IMR-90 (cell line): ENCODE data around the gene LAGE3. TPM values are rescaled to one million over a fixed set of nuclear protein-coding genes. Genes with fewer than 3 reads are reported as not detected.
A peak's percentile ranks its signal among the peaks of the same experiment; 100 is the strongest.

Source experiments
- ATAC-seq: fragments of 200-7000 bp; cut with Tn5 transposase; 2 replicates; pipeline ENCODE4 v1.9.1; 2020; ENCODE audit warnings: low read depth, mild to moderate bottlenecking, moderate library complexity
- BruUV-seq: library from RNA; stranded (reverse); fragments of 400-500 nt; replicated peaks from 2 replicates; lab custom pipeline; 2021; lab: Mats Ljungman, UMichigan
- CTCF ChIA-PET: fragments of 300-600 bp; formaldehyde crosslinking; extraction: SDS; loops from one replicate; lab custom pipeline; 2021; ENCODE audit warnings: antibody characterized with exemption; lab: Yijun Ruan, JAX
- POLR2A ChIA-PET: fragments of 300-600 bp; sonication (Branson Sonifier 250); formaldehyde crosslinking; loops from one replicate; lab custom pipeline; 2022; ENCODE audit warnings: antibody characterized with exemption; ENCODE audit not compliant: unreplicated experiment; lab: Charles Lee
- DNase-seq: peaks from one replicate; pipeline ENCODE4 v3.0.0; 2013
- H2AFZ ChIP-seq: replicated peaks from 2 replicates; pipeline ENCODE3; 2013; ENCODE audit warnings: low read length, mild to moderate bottlenecking; ENCODE audit not compliant: poor library complexity
- H2AK5ac ChIP-seq: 2 replicates; pipeline ENCODE4 v1.6.1; 2013; ENCODE audit warnings: low read depth, low read length, inconsistent platforms
- H2AK9ac ChIP-seq: replicated peaks from 2 replicates; pipeline ENCODE3; 2013; ENCODE audit warnings: mild to moderate bottlenecking, low read depth, low read length, moderate library complexity; ENCODE audit not compliant: poor library complexity
- H2BK120ac ChIP-seq: 2 replicates; pipeline ENCODE4 v1.6.1; 2013; ENCODE audit warnings: low read depth, low read length, inconsistent platforms
- H2BK15ac ChIP-seq: 3 replicates; pipeline ENCODE4 v1.6.1; 2013; ENCODE audit warnings: low read depth, low read length, inconsistent platforms
- H2BK20ac ChIP-seq: 2 replicates; pipeline ENCODE4 v1.6.1; 2013; ENCODE audit warnings: low read depth, mild to moderate bottlenecking, inconsistent platforms, low read length, moderate library complexity
- H2BK5ac ChIP-seq: 2 replicates; pipeline ENCODE4 v1.6.1; 2013; ENCODE audit warnings: mild to moderate bottlenecking, low read depth, low read length, inconsistent platforms; ENCODE audit not compliant: poor library complexity, severe bottlenecking
- H3K14ac ChIP-seq: replicated peaks from 2 replicates; pipeline ENCODE4 v1.6.1; 2013; ENCODE audit warnings: low read depth, low read length, inconsistent platforms
- H3K18ac ChIP-seq: 2 replicates; pipeline ENCODE4 v1.6.1; 2013; ENCODE audit warnings: low read depth, low read length, control low read depth
- H3K23ac ChIP-seq: 2 replicates; pipeline ENCODE4 v1.6.1; 2013; ENCODE audit warnings: low read depth, low read length, inconsistent platforms
- H3K27ac ChIP-seq: 2 replicates; pipeline ENCODE4 v1.5.1; 2013; ENCODE audit warnings: mild to moderate bottlenecking, control low read depth, low read length; ENCODE audit not compliant: insufficient read depth
- H3K27me3 ChIP-seq: 2 replicates; pipeline ENCODE4 v1.6.1; 2013; ENCODE audit warnings: low read length; ENCODE audit not compliant: control insufficient read depth, insufficient read depth
- H3K36me3 ChIP-seq: 2 replicates; pipeline ENCODE4 v1.6.1; 2013; ENCODE audit warnings: low read length, mixed read lengths; ENCODE audit not compliant: control insufficient read depth, insufficient read depth
- H3K4ac ChIP-seq: 2 replicates; pipeline ENCODE4 v1.6.1; 2013; ENCODE audit warnings: low read depth, low read length, inconsistent platforms
- H3K4me1 ChIP-seq: 2 replicates; pipeline ENCODE4 v1.6.1; 2013; ENCODE audit warnings: low read length, mixed read lengths; ENCODE audit not compliant: control insufficient read depth, insufficient read depth
- H3K4me2 ChIP-seq: 2 replicates; pipeline ENCODE4 v1.6.1; 2013; ENCODE audit warnings: low read depth, mild to moderate bottlenecking, control low read depth, low read length, moderate library complexity
- H3K4me3 ChIP-seq: 2 replicates; pipeline ENCODE4 v1.5.1; 2013; ENCODE audit warnings: low read depth, mild to moderate bottlenecking, control low read depth, low read length, moderate library complexity; ENCODE audit not compliant: insufficient read depth
- H3K56ac ChIP-seq: 2 replicates; pipeline ENCODE4 v1.6.1; 2013; ENCODE audit warnings: low read length, inconsistent platforms; ENCODE audit not compliant: insufficient read depth; ENCODE audit errors: extremely low read depth
- H3K79me1 ChIP-seq, 2 experiments: 2 replicates each; pipeline ENCODE4 v1.6.1; 2013; ENCODE audit warnings: low read length in 2 of 2, inconsistent platforms in 1 of 2, low read depth in 1 of 2
- H3K9ac ChIP-seq: 2 replicates; pipeline ENCODE4 v1.6.1; 2013; ENCODE audit warnings: low read depth, low read length, control low read depth
- H3K9me1 ChIP-seq: 2 replicates; pipeline ENCODE4 v1.6.1; 2013; ENCODE audit warnings: low read length, inconsistent platforms; ENCODE audit not compliant: insufficient read depth
- H3K9me3 ChIP-seq: 2 replicates; pipeline ENCODE4 v1.6.1; 2013; ENCODE audit warnings: low read length; ENCODE audit not compliant: control insufficient read depth, insufficient read depth
- H4K20me1 ChIP-seq: 2 replicates; pipeline ENCODE4 v1.6.1; 2013; ENCODE audit warnings: low read length, inconsistent platforms; ENCODE audit not compliant: insufficient read depth
- H4K5ac ChIP-seq: 2 replicates; pipeline ENCODE4 v1.6.1; 2013; ENCODE audit warnings: mild to moderate bottlenecking, low read depth, low read length, control low read depth
- H4K8ac ChIP-seq, 2 experiments: 2 replicates each; pipeline ENCODE4 v1.6.1; 2013; ENCODE audit warnings: low read depth in 2 of 2, low read length in 2 of 2, control low read depth in 1 of 2, inconsistent platforms in 1 of 2
- H4K91ac ChIP-seq: 2 replicates; pipeline ENCODE4 v1.6.1; 2013; ENCODE audit warnings: low read depth, low read length, inconsistent platforms; ENCODE audit not compliant: insufficient read depth
- BHLHE40 ChIP-seq: fragments of 150-350 bp; IDR thresholded peaks from 2 replicates; pipeline ENCODE4 v1.6.1; 2016; ENCODE audit warnings: mild to moderate bottlenecking, low read depth, low read length
- CEBPB ChIP-seq: IDR thresholded peaks from 2 replicates; pipeline ENCODE4 v1.6.1; 2012; ENCODE audit warnings: low read depth, low read length, improper control_type of control experiment
- CHD1 ChIP-seq: IDR thresholded peaks from 2 replicates; pipeline ENCODE4 v1.6.1; 2012; ENCODE audit warnings: low read depth, low read length, improper control_type of control experiment
- CTCF ChIP-seq: conservative IDR thresholded peaks from 2 replicates; pipeline ENCODE4 v1.5.1; 2012; ENCODE audit warnings: mild to moderate bottlenecking, low read depth, low read length, improper control_type of control experiment
- ELK1 ChIP-seq: fragments of 150-350 bp; IDR thresholded peaks from 2 replicates; pipeline ENCODE4 v1.6.1; 2016; ENCODE audit warnings: low read depth, mild to moderate bottlenecking, low read length, moderate library complexity, borderline replicate concordance
- FOS ChIP-seq: fragments of 150-350 bp; IDR thresholded peaks from 2 replicates; pipeline ENCODE4 v1.6.1; 2016; ENCODE audit warnings: low read depth, low read length
- MAFK ChIP-seq: IDR thresholded peaks from 2 replicates; pipeline ENCODE4 v1.6.1; 2012; ENCODE audit warnings: low read depth, low read length, improper control_type of control experiment
- MAZ ChIP-seq: IDR thresholded peaks from 2 replicates; pipeline ENCODE4 v1.6.1; 2012; ENCODE audit warnings: low read depth, mild to moderate bottlenecking, low read length, improper control_type of control experiment, moderate library complexity, borderline replicate concordance
- MXI1 ChIP-seq: IDR thresholded peaks from 2 replicates; pipeline ENCODE4 v1.6.1; 2012; ENCODE audit warnings: low read depth, mild to moderate bottlenecking, low read length, moderate library complexity, borderline replicate concordance
- NFE2L2 ChIP-seq: fragments of 150-350 bp; IDR thresholded peaks from 2 replicates; pipeline ENCODE4 v1.6.1; 2016; ENCODE audit warnings: low read depth, mild to moderate bottlenecking, low read length
- POLR2A ChIP-seq: IDR thresholded peaks from 2 replicates; pipeline ENCODE4 v1.6.1; 2012; ENCODE audit warnings: mild to moderate bottlenecking, low read depth, low read length
- RAD21 ChIP-seq: IDR thresholded peaks from 2 replicates; pipeline ENCODE4 v1.6.1; 2012; ENCODE audit warnings: low read length, improper control_type of control experiment
- RCOR1 ChIP-seq: IDR thresholded peaks from 2 replicates; pipeline ENCODE4 v1.6.1; 2012; ENCODE audit warnings: mild to moderate bottlenecking, low read length, improper control_type of control experiment; ENCODE audit not compliant: insufficient replicate concordance
- RFX5 ChIP-seq: IDR thresholded peaks from 2 replicates; pipeline ENCODE4 v1.8.0; 2012; ENCODE audit warnings: low read depth, mild to moderate bottlenecking, low read length, moderate library complexity
- SMC3 ChIP-seq: fragments of 150-350 bp; IDR thresholded peaks from 2 replicates; pipeline ENCODE4 v1.6.1; 2016; ENCODE audit warnings: low read depth, mild to moderate bottlenecking, antibody characterized with exemption, low read length, moderate library complexity
- USF2 ChIP-seq: fragments of 150-350 bp; IDR thresholded peaks from 2 replicates; pipeline ENCODE4 v1.6.1; 2017; ENCODE audit warnings: mild to moderate bottlenecking, antibody characterized with exemption, low read length, low read depth
- WGBS, 2 experiments: methylation state at CpG; one replicate each; pipeline versions ENCODE4 v1.1.5 to v1.1.7; 2013; ENCODE audit warnings: missing lambda C conversion rate in 2 of 2; ENCODE audit not compliant: insufficient read length in 1 of 2; ENCODE audit errors: extremely low coverage in 2 of 2; 5-methylcytosine and 5-hydroxymethylcytosine counted together
- dilution Hi-C: fragments of 300-500 bp; cut with HindIII; formaldehyde crosslinking; loops from one replicate; pipeline ENCODE4 v1.14.3; 2018; ENCODE audit warnings: low sequenced_read_pairs; ENCODE audit not compliant: unreplicated experiment
- in situ Hi-C: fragments of 300-500 bp; cut with MboI; formaldehyde crosslinking; loops from 3 replicates; pipeline ENCODE4 v1.14.3; 2019; ENCODE audit warnings: low sequenced_read_pairs, inconsistent platforms, mixed read lengths
- intact Hi-C: fragments of 100-400 bp; cut with micrococcal nuclease; formaldehyde crosslinking; loops from 2 replicates; pipeline ENCODE4 v1.10.0; 2022
- polyA plus RNA-seq, 3 experiments: library from polyadenylated mRNA; depleted of rRNA; stranded (reverse); fragments of >200 nt; gene quantifications; 2 replicates each; pipeline ENCODE4 v1.2.3, GENCODE V29; 2012; ENCODE audit warnings: low replicate concordance in 1 of 3
- total RNA-seq: library from RNA; depleted of rRNA; stranded (reverse); fragments of >200 nt; gene quantifications from 2 replicates; pipeline ENCODE4 v1.2.3, GENCODE V29; 2012

Gene LAGE3
- total and polyA plus RNA-seq, 2 of the 4 experiments (the other 2 are of a cell fraction): 3.6 to 14.8 TPM

GRCh38 chrX:154433605-154434004 is 45.5 kb downstream of the LAGE3 start:
- Histone ChIP-seq H2BK15ac (no peak overlapping the region), H3K79me1 (peaks cover 4 to 26% of the 10 kb centered on the region in 2 experiments; a peak in 3 of 4 replicates), H3K27me3 (no peaks in the 10 kb centered on the region), H3K4me3 (no peak overlapping the region), H3K4ac (no peak overlapping the region), H3K4me1 (peaks cover 5% of the 10 kb centered on the region), H4K20me1 (peaks cover 15% of the 10 kb centered on the region), H3K9me3 (no peaks in the 10 kb centered on the region), H2AK5ac (no peak overlapping the region), H2BK5ac (no peak overlapping the region), H2BK120ac (no peak overlapping the region), H3K14ac (no peak overlapping the region), H3K36me3 (peaks cover 32% of the 10 kb centered on the region), H3K9ac (no peak overlapping the region), H3K18ac (no peak overlapping the region), H3K27ac (no peak overlapping the region), H2AK9ac (peak overlapping the region; percentile 63), H2BK20ac (no peak overlapping the region), H4K5ac (no peak overlapping the region), H3K23ac (no peak overlapping the region), H3K9me1 (0 out of 2 replicates have a peak, but pooled peaks cover 3% of the 10 kb centered on the region), H4K8ac (no peak overlapping the region), H4K91ac (no peak overlapping the region), H3K56ac (no peak overlapping the region), H3K4me2 (no peak overlapping the region), H2AFZ (no peak overlapping the region)
- in situ Hi-C loops (no loop called here), dilution Hi-C loops (no loop called here), intact Hi-C loops (no loop called here)
- TF ChIP-seq MAZ (no peak), CTCF (no peak), USF2 (no peak), SMC3 (no peak), RFX5 (no peak), BHLHE40 (no peak), MAFK (no peak), CHD1 (no peak), ELK1 (no peak), RCOR1 (no peak), CEBPB (no peak), FOS (no peak), MXI1 (no peak), RAD21 (no peak), NFE2L2 (no peak), POLR2A (no peak)
- ChIA-PET POLR2A (no interaction called here), CTCF (no interaction called here)
- ATAC-seq: no peak
- BruUV-seq: no TSS peak
- 50% methylated on average over 2 of the region's 7 CpGs; no CpG with 5 or more reads in 1 of the 2 experiments for WGBS, 2 experiments
- no peak for DNase-seq
